Smooth muscle cell (in vitro differentiated cells): ENCODE data around the gene SERPINA5. TPM values are rescaled to one million over a fixed set of nuclear protein-coding genes. Genes with fewer than 3 reads are reported as not detected.

Experiments used
- DNase-seq: peaks from one replicate; lab custom pipeline; 2025; ENCODE audit not compliant: unreplicated experiment; lab: John Stamatoyannopoulos, UW
- H2AFZ ChIP-seq: fragments of 200-600 bp; sonication (generic); 2 replicates; pipeline ENCODE4 v1.6.0; 2016; ENCODE audit warnings: antibody characterized with exemption, low read depth, mild to moderate bottlenecking
- H3F3A ChIP-seq: fragments of 200-600 bp; sonication (generic); 2 replicates; pipeline ENCODE4 v1.6.0; 2017; ENCODE audit warnings: antibody characterized with exemption, low read depth
- H3K27ac ChIP-seq: fragments of 200-600 bp; sonication (generic); 2 replicates; pipeline ENCODE4 v1.5.1; 2016; ENCODE audit warnings: low read depth, mild to moderate bottlenecking
- H3K27me3 ChIP-seq: fragments of 200-600 bp; sonication (generic); 2 replicates; pipeline ENCODE4 v1.6.1; 2016; ENCODE audit warnings: low read depth, mild to moderate bottlenecking
- H3K36me3 ChIP-seq: fragments of 200-600 bp; sonication (generic); 2 replicates; pipeline ENCODE4 v1.5.1; 2016; ENCODE audit warnings: low read depth
- H3K4me1 ChIP-seq: fragments of 200-600 bp; sonication (generic); 2 replicates; pipeline ENCODE4 v1.5.1; 2016; ENCODE audit warnings: low read depth
- H3K4me2 ChIP-seq: fragments of 200-600 bp; sonication (generic); 2 replicates; pipeline ENCODE4 v1.6.0; 2016; ENCODE audit warnings: mild to moderate bottlenecking
- H3K4me3 ChIP-seq: fragments of 200-600 bp; sonication (generic); 2 replicates; pipeline ENCODE4 v1.5.1; 2016; ENCODE audit warnings: mild to moderate bottlenecking
- H3K79me2 ChIP-seq: fragments of 200-600 bp; sonication (generic); 2 replicates; pipeline ENCODE4 v1.6.0; 2016; ENCODE audit warnings: low read depth, mild to moderate bottlenecking
- H3K9ac ChIP-seq: fragments of 200-600 bp; sonication (generic); 2 replicates; pipeline ENCODE4 v1.6.0; 2016; ENCODE audit warnings: low read depth
- H3K9me3 ChIP-seq: fragments of 200-600 bp; sonication (generic); replicated peaks from 2 replicates; pipeline ENCODE4 v1.5.1; 2016; ENCODE audit warnings: low read depth
- H4K20me1 ChIP-seq: fragments of 200-600 bp; sonication (generic); 2 replicates; pipeline ENCODE4 v1.6.0; 2016; ENCODE audit warnings: low read depth
- WGBS: methylation state at CpG from one replicate; pipeline ENCODE4 v1.1.7; 2016; ENCODE audit warnings: low lambda C conversion rate; 5-methylcytosine and 5-hydroxymethylcytosine counted together
- polyA plus RNA-seq: library from polyadenylated mRNA; unstranded; fragments of >200 nt; fragmentation: Nextera tagmentation; extraction: Ambion mirVana; gene quantifications from 2 replicates; pipeline ENCODE4 v1.2.1, GENCODE V29; 2016
- total RNA-seq: library from RNA; depleted of rRNA; stranded (reverse); fragments of >200 nt; gene quantifications from 2 replicates; pipeline ENCODE4 v1.2.3, GENCODE V29; 2014
- TF ChIP-seq, protein P1 (sequence below): fragments of 200-600 bp; sonication (generic); IDR thresholded peaks from 2 replicates; pipeline ENCODE4 v1.5.1; 2017; ENCODE audit warnings: borderline replicate concordance, mild to moderate bottlenecking, antibody characterized with exemption; ENCODE audit not compliant: insufficient read depth, poor library complexity, severe bottlenecking

The SERPINA5 gene
- total and polyA plus RNA-seq, 2 experiments from 2014 or later = 0.27 to 0.43 TPM

- DNase-seq = no peak
- no peaks in the 10 kb centered on the region for H4K20me1 ChIP-seq
- no peaks in the 10 kb centered on the region for H3K4me1 ChIP-seq
- H3K36me3 ChIP-seq = no peaks in the 10 kb centered on the region
- no peak overlapping the region for H3K27ac ChIP-seq
- TF ChIP-seq, protein P1, sequence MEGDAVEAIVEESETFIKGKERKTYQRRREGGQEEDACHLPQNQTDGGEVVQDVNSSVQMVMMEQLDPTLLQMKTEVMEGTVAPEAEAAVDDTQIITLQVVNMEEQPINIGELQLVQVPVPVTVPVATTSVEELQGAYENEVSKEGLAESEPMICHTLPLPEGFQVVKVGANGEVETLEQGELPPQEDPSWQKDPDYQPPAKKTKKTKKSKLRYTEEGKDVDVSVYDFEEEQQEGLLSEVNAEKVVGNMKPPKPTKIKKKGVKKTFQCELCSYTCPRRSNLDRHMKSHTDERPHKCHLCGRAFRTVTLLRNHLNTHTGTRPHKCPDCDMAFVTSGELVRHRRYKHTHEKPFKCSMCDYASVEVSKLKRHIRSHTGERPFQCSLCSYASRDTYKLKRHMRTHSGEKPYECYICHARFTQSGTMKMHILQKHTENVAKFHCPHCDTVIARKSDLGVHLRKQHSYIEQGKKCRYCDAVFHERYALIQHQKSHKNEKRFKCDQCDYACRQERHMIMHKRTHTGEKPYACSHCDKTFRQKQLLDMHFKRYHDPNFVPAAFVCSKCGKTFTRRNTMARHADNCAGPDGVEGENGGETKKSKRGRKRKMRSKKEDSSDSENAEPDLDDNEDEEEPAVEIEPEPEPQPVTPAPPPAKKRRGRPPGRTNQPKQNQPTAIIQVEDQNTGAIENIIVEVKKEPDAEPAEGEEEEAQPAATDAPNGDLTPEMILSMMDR = no peak
- 89% methylated on average over 9 of the region's 9 CpGs for WGBS
- no peak overlapping the region for H3K4me2 ChIP-seq
- H3K9me3 ChIP-seq = no peaks in the 10 kb centered on the region
- no peak overlapping the region for H3K4me3 ChIP-seq
- H2AFZ ChIP-seq = no peak overlapping the region
- H3F3A ChIP-seq = no peaks in the 10 kb centered on the region
- H3K79me2 ChIP-seq = no peaks in the 10 kb centered on the region
- no peaks in the 10 kb centered on the region for H3K27me3 ChIP-seq
- no peak overlapping the region for H3K9ac ChIP-seq
These were observed 21.5 kb upstream of the SERPINA5 start for GRCh38 chr14:94559638-94560290.

- H3K4me1 ChIP-seq = no peaks in the 10 kb centered on the region
- no peaks in the 10 kb centered on the region for H3K36me3 ChIP-seq
- no peak overlapping the region for H2AFZ ChIP-seq
- DNase-seq = no peak
- no peak overlapping the region for H3K4me3 ChIP-seq
- no peaks in the 10 kb centered on the region for H3K79me2 ChIP-seq
- H3K27ac ChIP-seq = no peak overlapping the region
- H3F3A ChIP-seq = no peaks in the 10 kb centered on the region
- H4K20me1 ChIP-seq = no peaks in the 10 kb centered on the region
- no peak overlapping the region for H3K9ac ChIP-seq
- 78% methylated on average over 3 of the region's 3 CpGs for WGBS
- H3K4me2 ChIP-seq = no peak overlapping the region
- TF ChIP-seq, protein P1 = no peak
- H3K27me3 ChIP-seq = no peaks in the 10 kb centered on the region
- H3K9me3 ChIP-seq = no peaks in the 10 kb centered on the region
These were observed 20.9 kb upstream of the SERPINA5 start for GRCh38 chr14:94560291-94560665.

GRCh38 chr14:94560751-94561655 is 20.2 kb upstream of the SERPINA5 start, which contains the start of gene SERPINA4:
Gene SERPINA4 (plus strand): TSS chr14:94561442. CDS start chr14:94563483, 2,041 bp downstream.
- Histone ChIP-seq H3K9me3 (no peaks in the 10 kb centered on the region), H3K9ac (no peak within 1 kb of the TSS), H3K27me3 (no peaks in the 10 kb centered on the region), H3K36me3 (no peaks in the 10 kb centered on the region), H4K20me1 (no peaks in the 10 kb centered on the region), H3K27ac (no peak within 1 kb of the TSS), H3K4me2 (no peak within 1 kb of the TSS), H3F3A (no peaks in the 10 kb centered on the region), H3K79me2 (no peaks in the 10 kb centered on the region), H3K4me1 (no peaks in the 10 kb centered on the region), H2AFZ (no peak within 1 kb of the TSS), H3K4me3 (no peak within 1 kb of the TSS)
- TF ChIP-seq, protein P1 = no peak
- WGBS = 78% methylated on average over 11 of the region's 11 CpGs
- DNase-seq = no peak
